GM19324 (cell line): ENCODE results near the gene LRRC30.

Source experiments
- ATAC-seq: cut with Tn5 transposase; IDR thresholded peaks from one replicate; pipeline ENCODE4 v1.9.1; 2021; ENCODE audit warnings: mild to moderate bottlenecking, moderate library complexity; ENCODE audit not compliant: unreplicated experiment, low FRiP score

LRRC30 gene

DNA sequence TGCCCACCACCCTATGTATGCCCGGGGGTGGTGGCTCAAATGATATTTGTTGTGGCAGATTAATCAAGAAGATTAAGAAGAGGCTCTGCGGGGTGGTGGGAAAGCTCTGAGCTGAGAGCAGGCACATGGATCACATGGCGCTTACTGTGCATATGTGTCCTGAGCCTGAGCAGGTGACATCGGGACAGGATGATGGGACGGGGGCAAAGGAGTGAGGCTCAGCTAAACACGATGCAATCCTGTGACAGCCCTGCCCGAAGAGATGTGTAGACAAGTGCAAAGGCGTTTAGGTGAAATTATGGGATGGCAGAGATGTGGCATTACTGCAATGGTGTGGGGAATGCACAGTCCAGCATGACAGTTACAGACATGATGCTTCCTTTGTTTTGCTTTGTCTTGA is 6.0 kb downstream of the LRRC30 start:
- no peak for ATAC-seq

DNA sequence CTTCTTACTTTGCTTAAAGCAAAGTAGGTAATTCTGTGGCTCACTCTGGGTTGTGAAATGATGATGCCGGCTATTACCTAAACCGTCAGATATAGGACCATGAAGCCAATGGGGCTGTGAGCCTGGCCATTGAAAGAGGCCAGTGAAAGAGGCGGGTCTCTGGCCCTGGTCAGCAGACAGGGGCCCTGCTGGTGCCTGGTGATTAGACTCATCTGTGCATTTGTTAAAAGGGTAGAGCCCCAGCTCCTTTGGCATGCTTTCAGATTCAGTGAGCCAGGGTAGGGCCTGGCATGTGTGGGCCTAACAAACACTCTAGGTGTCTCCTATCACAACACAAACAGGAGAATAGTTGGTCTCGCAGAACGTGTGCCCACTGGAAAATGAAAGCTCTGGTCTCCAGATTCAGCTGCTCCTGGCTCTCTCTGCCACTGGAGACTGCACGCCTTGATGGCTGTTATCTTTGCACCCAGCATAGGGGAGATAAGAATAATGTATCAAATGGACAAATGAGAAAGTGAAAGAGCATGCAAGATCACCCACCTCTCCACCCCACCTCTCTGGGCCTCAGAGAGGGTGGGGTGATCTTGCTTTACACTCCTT is 6.9 kb downstream of the LRRC30 start:
- no peak for ATAC-seq

DNA sequence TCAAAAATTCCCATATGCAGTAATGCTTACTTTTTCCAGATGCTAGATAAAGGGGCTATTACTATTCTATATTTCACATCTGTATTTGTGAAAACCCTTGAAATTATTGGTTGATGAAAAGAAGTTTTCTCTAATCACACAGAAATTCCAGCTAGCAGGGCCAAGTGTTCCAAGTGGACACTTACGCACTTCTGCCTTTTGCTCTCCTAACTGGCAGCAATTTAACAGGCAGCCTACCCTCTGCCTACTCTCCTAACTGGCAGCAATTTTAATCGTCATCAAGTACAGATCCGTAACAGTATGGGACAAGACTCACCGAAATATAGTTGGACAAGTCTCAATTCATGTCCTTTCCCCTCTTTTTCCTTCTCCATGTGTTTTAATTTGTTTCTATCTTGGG is 12.0 kb downstream of the LRRC30 start:
- ATAC-seq = no peak

DNA sequence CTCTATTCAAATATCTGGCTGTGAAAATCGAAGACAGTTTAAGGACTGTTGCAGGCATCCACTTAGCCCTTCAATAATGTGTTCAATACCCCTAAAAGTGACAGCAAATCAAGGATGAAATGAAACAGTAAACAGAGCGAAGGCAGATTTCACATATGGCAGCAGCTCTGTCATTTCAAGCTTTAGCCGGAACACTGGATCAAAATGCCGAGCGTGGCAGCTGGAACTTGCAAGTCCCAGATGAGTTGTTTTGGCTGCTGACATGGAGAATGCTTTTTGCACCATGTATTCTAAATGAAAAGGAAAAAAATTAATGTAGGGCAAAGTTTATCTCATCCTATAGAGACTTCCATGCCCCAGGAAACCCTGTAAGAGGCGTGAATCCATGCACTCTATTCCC is 18.0 kb downstream of the LRRC30 start:
- no peak for ATAC-seq

DNA sequence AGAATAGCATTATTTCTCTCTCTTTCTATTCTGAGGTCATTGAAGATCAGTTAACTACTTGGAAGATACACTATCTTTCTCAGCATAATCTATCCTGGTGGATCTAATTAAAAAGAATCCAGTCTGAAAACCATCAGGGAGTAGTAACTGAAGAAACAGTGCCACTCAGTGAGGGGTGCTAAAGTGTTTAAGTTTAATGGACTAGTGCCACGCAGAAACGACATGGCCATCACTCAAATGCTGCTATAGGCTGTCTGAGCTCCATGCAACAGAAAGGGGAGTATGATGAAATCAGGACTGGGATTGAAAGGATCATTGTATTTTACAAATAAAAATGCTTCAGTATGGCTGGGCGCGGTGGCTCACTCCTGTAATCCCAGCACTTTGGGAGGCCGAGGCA is 23.3 kb downstream of the LRRC30 start:
- no peak for ATAC-seq

DNA sequence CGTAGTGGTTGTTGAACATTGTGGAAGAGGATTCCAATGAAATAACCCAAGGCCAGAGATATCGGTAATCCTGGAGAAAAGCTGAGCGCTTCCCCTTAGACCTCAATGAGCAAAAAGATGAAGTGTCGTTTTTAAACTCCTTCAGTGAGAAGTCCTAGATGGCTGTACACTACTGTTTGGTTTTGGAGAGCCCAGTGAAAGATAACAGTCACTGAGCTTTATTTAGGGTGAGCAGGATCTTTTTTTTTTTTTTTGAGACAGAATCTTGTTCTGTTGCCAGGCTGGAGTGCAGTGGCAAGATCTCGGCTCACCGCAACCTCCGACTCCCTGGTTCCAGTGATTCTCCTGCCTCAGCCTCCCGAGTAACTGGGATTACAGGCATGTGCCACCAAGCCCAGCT is 24.2 kb downstream of the LRRC30 start:
- ATAC-seq = no peak

DNA sequence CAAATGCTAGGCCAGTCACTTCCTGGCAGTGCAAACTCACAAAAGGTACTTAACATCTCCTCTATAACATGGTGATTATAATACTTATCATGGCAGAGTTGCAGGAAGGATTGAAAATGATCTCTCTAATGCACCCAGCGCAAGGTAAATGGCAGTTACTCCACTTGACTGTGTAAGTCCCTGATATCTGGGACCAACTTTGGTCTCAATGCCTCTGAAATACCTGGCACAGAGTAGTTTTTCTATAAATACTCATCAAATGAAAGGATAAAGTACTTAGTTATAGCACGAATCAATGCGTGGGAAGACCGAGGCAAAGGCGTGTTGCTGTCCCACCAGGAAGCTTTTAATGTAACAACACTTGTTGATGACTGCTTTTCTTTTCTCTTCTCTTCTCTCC is 24.8 kb downstream of the LRRC30 start:
- no peak for ATAC-seq

DNA sequence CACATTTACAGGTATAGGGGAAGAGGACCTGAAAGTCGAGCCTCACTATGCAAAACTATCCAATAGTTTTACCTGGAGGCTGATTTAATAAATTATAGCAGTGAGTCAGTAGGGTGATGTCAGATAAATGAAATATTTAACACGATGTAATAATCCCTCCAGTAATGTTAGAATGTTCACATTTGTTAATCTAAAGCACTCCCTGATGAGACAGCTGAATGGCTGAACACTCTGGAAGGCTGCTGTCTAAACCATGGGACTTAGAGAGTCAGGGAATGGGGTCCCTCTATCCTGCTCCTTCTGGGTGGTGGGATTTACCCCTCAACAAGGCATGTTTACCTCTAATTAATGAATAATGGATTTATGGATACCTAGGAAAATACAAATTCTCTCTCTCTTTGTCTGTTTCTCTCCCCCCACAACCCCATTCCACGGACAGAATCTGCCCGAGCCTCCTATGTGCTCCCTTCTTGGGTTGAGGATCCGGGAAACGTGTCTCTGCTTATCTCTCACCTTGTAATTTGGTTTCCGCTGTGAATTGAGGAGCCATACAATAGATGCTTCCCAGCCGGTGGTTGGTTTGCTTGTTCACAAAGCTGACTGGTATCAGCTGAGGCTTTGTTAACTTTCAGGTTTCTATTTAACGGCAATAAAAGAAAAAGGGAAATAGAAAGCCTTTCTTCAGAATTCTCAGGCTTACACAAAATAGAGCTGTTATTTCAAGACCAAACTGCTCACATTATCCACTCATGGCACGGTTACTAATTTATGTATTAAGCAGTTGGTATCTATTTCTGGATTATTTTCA is 25.9 kb downstream of the LRRC30 start:
- ATAC-seq = no peak

DNA sequence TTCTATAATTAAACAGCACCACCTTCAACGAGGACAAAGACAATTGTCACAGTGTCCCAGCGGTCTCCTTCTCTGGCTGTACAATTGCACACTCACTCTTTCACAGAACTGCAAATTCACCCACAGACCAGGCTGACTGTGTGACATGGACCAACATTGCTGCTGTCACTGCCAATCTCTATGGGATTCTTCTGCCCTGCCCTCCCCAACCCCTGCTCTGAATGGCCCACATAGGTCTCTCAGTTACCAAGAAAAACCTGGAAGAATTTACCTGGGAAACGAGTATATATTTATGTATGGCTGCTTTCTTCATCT is 26.5 kb downstream of the LRRC30 start:
- ATAC-seq = no peak

DNA sequence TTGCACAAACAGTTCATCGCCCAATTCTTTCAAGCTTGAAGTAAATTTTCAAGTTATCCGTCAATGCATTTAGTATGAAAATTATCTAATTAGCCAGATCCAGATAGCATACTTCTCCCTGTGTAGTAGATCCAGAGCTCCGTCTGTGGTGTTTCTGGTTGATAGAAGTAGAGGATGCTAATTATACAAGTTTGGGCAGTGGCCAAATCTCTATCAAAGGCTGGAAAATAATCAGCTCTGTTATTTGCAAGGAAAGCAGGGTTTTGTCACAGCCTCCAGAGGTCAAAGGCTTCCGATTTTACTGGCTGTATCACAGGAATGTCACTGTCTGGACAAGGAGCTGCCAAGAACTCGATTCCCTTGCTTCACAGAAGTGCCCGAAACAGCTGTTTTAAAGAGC is 28.6 kb downstream of the LRRC30 start:
- no peak for ATAC-seq

DNA sequence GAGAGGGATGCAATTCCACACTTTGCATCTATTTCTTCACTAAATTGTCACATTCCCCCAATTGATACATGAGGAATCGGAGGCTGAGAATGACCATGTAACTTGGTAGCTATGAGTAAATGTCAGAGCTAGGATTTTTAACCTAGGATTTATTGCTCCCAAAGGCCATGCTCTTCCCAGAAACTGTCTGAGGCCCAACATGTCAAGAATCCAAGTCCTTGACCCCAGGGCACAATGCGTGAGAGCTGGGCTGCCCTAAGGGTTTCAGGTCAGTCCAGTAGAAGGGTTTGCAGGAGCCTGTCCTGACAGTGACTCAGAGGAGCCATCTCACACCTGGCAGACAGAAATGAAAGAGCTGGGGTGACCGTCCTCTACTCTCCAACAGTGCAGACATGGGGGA is 30.3 kb downstream of the LRRC30 start:
- ATAC-seq = no peak

DNA sequence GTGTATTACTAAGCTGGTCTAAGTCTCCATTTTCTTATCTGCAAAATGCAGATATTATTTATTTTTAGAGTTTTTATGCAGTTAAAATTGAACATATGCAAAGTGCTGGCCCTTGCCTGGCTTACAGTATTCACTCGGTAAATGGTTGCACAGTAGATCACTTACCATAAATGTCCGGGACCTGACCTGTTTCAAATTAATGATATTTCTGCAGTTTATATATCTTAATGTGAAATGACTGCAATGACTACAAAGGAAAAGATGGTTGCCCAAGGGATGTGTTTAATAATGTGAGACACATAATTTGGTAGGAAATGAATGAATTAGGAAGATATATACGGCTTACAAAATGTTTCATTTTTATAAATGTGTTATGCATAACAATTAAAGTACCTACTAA is 37.1 kb downstream of the LRRC30 start:
- ATAC-seq = no peak

DNA sequence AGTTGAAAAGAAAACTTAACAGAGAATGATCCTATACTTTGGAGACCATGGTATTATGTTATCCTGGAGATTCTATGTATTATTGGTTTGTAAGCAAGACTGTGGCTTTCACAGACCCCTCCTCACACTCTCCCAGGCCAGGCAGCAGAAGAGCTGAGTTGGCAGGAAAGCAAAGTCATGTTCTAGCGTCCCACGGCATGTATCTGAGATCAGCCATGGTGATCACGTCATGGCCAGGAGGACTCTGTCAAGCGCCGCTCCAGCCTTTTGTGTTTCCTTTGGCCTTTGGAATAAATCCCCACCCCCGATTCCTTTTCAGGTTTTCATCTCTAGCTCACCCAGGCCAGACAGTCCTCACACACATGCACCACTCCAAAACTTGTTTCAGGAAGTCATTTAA is 39.1 kb downstream of the LRRC30 start:
- no peak for ATAC-seq

DNA sequence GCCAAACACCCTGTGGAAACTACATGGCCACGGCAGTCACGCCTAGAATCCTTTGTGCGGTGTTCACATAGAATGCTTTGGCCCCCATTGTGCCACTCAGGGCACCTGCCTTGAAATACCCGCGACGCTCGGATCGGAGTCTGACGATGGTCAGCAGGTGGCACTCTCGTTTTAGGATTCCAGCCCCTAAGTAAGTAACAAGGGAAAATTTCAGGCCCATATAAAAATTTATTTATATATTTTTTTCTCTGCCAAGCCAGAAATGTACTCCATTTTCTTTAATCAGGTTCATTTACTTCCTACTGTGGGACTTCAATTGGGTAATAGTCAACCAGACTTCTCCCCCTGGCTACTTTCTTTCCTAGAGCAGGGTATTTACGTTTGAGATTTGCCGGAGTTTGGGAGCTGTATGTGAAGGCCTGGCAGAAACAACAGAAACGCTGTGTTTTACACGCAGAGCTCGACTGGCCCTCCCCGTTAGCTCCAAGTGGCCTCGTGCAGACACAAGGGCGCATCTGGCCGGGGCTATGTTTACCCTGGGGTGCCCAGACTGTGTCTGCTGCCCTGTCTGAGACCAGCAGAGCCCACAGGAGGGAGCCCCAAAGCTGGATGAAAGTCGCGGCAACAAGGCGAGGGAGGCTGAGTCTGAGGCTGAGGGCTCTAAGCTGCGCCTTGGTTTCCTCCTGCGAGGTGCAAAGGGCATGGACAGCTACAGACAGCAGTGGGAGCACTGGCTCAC is 41.6 kb downstream of the LRRC30 start:
- no peak for ATAC-seq

DNA sequence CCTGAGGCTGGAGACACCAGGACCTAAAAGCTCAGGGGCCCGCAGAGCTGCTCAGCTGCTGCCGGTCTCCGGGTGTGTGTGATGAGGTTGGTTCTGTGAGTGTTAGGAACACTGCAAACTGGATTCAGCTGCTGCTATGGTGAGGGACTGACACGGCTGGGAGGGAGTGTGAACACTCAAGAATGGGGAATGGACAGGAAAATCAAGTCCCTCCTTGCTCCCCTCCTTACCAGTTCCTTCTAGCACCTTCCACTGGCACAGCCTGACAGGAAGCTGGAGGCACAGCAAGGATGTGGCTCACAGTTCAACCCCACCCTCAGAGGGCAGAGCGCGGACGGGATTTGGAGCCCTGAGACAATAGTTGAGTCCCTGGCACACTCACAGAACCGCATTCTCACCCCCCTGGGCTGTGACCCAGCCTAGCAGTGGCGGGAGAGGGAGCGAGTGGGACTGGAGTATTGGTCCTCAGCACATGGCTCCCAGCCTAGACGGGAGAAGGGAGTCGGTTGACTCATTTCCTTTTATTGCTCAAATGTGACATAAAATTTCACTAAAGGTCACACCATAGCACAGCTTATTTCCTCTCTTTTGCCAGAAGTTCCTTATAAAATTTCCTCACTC is 42.5 kb downstream of the LRRC30 start:
- ATAC-seq = no peak

DNA sequence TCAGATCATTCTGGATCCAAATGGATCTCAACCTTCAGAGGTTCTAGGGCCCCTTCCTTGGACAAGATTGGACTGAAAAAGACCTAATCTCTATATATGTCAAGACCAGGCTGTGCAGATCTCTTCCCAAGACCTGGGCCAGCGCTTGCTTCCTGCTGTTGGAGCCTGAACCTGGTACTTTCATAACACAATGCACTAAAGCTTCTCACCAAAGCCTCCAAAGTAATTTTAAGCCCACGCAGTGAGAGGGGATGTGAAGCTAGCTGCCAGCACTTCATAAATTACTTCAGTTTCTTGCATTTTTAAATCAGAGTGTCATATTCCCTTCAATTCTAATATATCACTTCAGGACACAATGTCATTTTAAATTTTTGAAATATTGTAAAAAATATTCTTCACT is 50.7 kb downstream of the LRRC30 start:
- no peak for ATAC-seq
